Measurements from ENCODE around the gene SLCO3A1.
A peak's percentile ranks its signal among the peaks of the same experiment; 100 is the strongest.

Gene SLCO3A1

DNA sequence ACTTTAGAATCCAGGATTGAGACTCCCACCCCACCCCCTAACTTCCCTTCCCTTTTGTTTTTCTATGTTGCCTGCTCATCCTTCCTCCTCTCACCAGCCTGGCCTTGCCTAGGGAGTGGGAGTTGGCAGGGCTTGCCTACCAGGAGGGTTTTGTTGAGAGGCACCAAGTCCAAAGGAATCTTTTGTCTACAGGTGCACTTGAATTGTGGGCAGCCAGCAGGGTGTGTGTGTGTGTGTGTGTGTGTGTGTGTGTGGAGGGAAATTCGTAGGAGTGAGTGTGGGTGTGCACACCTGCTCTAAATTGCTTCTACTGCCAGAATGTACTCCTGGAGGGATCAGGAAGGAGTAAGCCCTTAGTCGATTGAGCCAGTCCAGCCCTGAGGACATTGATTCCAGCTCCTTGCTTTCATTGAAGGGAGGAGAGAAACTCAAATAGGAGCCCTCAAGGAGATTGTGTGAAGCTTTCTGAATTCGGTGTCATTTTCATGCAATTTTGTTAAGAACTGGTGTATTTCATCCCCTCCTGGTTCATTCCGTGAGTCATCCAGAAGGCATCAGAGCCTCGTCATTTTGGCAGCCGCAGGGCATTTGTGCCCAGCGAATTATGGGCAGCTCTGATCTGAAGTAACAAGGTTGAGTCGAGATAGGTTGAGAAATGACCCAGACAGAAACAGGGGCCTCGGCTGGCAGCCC is 112.1 kb downstream of the SLCO3A1 start:
- Mint-ChIP-seq H3K27me3 (no peaks in the 10 kb centered on the region), H3K27ac (no peak overlapping the region), H3K9me3 (peaks cover 4% of the 10 kb centered on the region), H3K4me1 (no peaks in the 10 kb centered on the region), H3K4me3 (no peak overlapping the region), H3K36me3 (no peaks in the 10 kb centered on the region)
- no peak for ATAC-seq

DNA sequence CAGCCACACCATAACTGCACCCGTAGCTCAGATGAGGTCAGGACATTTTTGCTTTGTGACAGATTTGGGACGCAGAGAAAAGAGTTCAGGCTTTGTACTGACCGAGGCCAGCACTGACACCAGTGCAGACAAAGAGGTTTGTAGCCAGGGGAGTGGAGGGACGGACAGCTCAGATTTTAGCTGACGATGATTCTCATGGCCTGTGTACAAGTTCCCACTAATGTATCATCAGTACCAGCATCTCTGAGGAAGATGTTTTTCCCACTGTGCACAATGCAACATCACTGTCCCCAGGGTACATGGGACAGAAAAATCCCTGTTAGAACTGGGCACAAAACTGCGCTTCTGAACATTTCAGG is 112.7 kb downstream of the SLCO3A1 start:
- Mint-ChIP-seq H3K4me3 (no peak overlapping the region), H3K9me3 (peaks cover 4% of the 10 kb centered on the region), H3K4me1 (no peaks in the 10 kb centered on the region), H3K36me3 (no peaks in the 10 kb centered on the region), H3K27me3 (no peaks in the 10 kb centered on the region), H3K27ac (no peak overlapping the region)
- no peak for ATAC-seq

GRCh38 chr15:91967935-91968606 is 114.6 kb downstream of the SLCO3A1 start:
- Mint-ChIP-seq H3K4me3 (no peak overlapping the region), H3K27ac (no peak overlapping the region), H3K36me3 (no peaks in the 10 kb centered on the region), H3K4me1 (no peaks in the 10 kb centered on the region), H3K9me3 (peaks cover 2% of the 10 kb centered on the region), H3K27me3 (no peaks in the 10 kb centered on the region)
- ATAC-seq: no peak

DNA sequence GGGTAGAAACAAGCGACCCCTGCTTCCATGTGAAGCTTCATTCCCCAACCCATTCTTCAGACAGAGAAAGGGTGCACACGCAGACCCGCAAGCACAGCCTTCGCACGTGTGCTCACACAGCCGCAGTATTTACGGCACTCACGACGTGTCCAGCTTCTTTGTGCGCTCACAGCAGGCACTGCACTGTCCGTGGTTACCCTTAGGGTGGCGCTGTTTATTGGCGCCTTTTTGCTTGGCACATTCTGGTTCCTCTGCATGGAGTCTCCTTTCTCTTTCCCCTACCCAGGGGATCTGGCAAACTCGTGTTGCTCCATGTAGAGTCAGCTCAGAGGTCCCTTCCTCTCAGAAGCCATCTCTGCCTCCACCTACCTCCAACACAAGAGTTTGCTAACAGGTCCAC is 115.1 kb downstream of the SLCO3A1 start:
- no peak overlapping the region for H3K4me3 Mint-ChIP-seq
- no peaks in the 10 kb centered on the region for H3K27me3 Mint-ChIP-seq
- no peak overlapping the region for H3K27ac Mint-ChIP-seq
- H3K36me3 Mint-ChIP-seq: no peaks in the 10 kb centered on the region
- H3K4me1 Mint-ChIP-seq: no peaks in the 10 kb centered on the region
- peaks cover under 1% of the 10 kb centered on the region for H3K9me3 Mint-ChIP-seq
- no peak for ATAC-seq

GRCh38 chr15:91970142-91970541 is 116.6 kb downstream of the SLCO3A1 start:
- no peak overlapping the region for H3K4me3 Mint-ChIP-seq
- ATAC-seq: no peak
- H3K36me3 Mint-ChIP-seq: no peaks in the 10 kb centered on the region
- no peak overlapping the region for H3K27ac Mint-ChIP-seq
- no peaks in the 10 kb centered on the region for H3K27me3 Mint-ChIP-seq
- H3K4me1 Mint-ChIP-seq: no peaks in the 10 kb centered on the region
- H3K9me3 Mint-ChIP-seq: no peaks in the 10 kb centered on the region

DNA sequence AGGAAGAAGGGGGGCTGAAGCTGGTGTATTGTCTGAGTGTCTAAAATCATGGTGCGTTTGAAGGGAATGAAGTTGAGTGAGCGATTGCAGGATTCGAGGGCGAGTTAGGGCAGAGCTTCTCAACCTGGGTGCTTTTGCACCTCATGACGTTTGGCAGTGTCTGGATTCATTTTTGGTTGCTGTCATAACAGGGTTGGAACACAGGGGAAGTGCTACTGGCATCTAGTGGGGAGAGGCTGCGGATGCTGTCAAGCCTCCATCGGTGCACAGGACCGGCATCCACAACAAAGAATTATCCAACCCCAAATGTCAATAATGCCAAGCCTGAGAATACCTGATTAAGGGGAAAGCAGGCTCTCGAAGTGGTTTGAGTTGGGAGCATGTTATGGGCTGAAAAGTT is 120.0 kb downstream of the SLCO3A1 start:
- H3K4me3 Mint-ChIP-seq: no peak overlapping the region
- H3K4me1 Mint-ChIP-seq: no peaks in the 10 kb centered on the region
- ATAC-seq: no peak
- no peak overlapping the region for H3K27ac Mint-ChIP-seq
- no peaks in the 10 kb centered on the region for H3K27me3 Mint-ChIP-seq
- no peaks in the 10 kb centered on the region for H3K36me3 Mint-ChIP-seq
- H3K9me3 Mint-ChIP-seq: no peaks in the 10 kb centered on the region

DNA sequence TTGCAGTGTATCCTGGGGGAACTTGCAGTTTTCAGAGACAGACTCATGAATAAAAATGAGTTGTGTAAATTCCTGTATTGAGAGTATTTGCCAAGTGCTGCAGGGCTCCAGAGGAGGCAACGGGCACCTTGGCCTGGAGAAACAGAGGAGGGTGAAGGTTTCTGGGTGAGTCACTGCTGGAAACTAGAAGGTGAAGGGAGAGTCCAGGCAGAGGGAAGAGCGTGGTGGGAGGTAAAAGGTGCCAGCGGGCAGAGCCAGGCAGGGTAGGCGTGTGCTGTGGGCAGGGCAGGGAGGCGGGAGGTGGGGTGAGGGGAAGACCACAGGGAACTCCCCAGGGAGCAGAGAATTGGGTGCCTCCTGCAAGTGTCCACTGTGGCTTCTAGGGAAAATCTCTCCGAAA is 120.8 kb downstream of the SLCO3A1 start:
- no peak overlapping the region for H3K4me3 Mint-ChIP-seq
- no peak for ATAC-seq

GRCh38 chr15:91975241-91975978 is 121.9 kb downstream of the SLCO3A1 start:
- Mint-ChIP-seq H3K27me3 (no peaks in the 10 kb centered on the region), H3K9me3 (no peaks in the 10 kb centered on the region), H3K4me1 (no peaks in the 10 kb centered on the region), H3K4me3 (no peak overlapping the region), H3K36me3 (no peaks in the 10 kb centered on the region), H3K27ac (no peak overlapping the region)
- peak; percentile 38 for ATAC-seq

More for the DNA sequence above, 120.8 kb downstream of the SLCO3A1 start:
- H3K4me1 Mint-ChIP-seq: no peaks in the 10 kb centered on the region
- H3K36me3 Mint-ChIP-seq: no peaks in the 10 kb centered on the region
- H3K27ac Mint-ChIP-seq: no peak overlapping the region
- H3K27me3 Mint-ChIP-seq: no peaks in the 10 kb centered on the region
- no peaks in the 10 kb centered on the region for H3K9me3 Mint-ChIP-seq

DNA sequence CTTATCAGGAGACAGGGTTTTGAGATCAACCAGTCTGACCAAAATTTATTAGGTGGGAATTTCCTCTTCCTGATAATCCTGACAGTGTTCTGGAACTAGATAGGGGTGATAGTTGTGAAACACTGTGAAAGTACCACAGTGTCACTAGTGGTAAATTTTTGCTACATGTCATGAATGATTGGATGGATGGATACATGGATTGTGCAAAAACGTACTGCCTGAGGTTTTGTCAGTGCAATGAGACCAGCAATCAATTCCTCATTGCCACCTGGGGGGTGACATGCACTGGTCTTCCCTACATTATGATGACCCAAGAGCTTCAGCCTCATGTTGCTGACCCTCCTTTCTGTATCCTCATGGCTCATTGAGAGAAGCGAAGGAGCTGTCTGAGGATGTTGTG is 123.5 kb downstream of the SLCO3A1 start:
- Mint-ChIP-seq H3K4me1 (no peaks in the 10 kb centered on the region), H3K9me3 (no peaks in the 10 kb centered on the region), H3K27me3 (no peaks in the 10 kb centered on the region), H3K27ac (no peak overlapping the region), H3K36me3 (no peaks in the 10 kb centered on the region), H3K4me3 (no peak overlapping the region)
- ATAC-seq: no peak

DNA sequence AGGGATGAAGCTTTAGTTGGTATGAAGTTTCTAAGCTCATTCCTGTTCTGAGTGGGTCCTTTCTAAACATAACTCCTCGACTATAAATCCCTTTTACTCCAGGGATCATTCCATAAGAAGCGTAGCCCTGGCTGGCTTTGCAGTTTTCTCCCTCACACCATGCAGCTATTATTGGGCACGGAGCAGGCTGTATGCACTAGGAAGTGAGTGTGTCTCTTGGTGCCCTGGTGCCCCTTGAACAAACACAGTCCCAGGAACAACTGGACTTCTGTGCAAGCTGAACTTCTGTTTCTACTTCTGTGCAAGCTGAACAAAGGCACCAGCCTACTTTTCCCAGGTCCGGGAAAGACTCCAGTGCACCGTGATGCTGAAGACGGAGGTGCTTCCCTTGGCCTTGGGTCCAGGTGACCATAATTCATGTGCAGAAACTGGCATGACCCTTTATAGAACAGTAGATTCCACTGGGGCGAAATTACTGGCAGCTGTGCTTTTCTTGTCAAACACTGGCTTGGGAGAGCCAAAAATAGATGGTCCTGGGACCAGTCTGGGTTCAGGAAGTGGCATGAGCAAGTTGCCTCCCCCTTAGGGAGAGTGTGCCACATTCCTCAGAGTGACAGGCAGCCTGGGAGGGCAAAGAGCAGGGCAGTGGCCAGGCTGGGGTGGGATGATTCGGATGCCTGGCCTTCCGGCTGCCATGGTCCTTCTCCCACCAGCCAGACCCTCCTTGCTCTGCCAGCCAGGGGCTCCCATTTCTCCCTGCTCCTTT is 127.2 kb downstream of the SLCO3A1 start:
- Mint-ChIP-seq H3K27ac (no peak overlapping the region), H3K4me3 (no peak overlapping the region), H3K36me3 (no peaks in the 10 kb centered on the region), H3K27me3 (peaks cover 3% of the 10 kb centered on the region), H3K9me3 (no peaks in the 10 kb centered on the region), H3K4me1 (no peaks in the 10 kb centered on the region)
- ATAC-seq: no peak

GRCh38 chr15:91981821-91982800 is 128.6 kb downstream of the SLCO3A1 start:
- Mint-ChIP-seq H3K4me1 (no peaks in the 10 kb centered on the region), H3K4me3 (no peak overlapping the region), H3K27me3 (peaks cover 7% of the 10 kb centered on the region), H3K36me3 (no peaks in the 10 kb centered on the region), H3K9me3 (no peaks in the 10 kb centered on the region), H3K27ac (no peak overlapping the region)
- no peak for ATAC-seq

- Mint-ChIP-seq H3K36me3 (no peaks in the 10 kb centered on the region), H3K4me3 (no peak overlapping the region), H3K27ac (no peak overlapping the region), H3K9me3 (no peaks in the 10 kb centered on the region), H3K4me1 (no peaks in the 10 kb centered on the region), H3K27me3 (peaks cover 7% of the 10 kb centered on the region)
- no peak for ATAC-seq
These were observed 130.3 kb downstream of the SLCO3A1 start for GRCh38 chr15:91983729-91984340.

- Mint-ChIP-seq H3K27me3 (peaks cover 7% of the 10 kb centered on the region), H3K9me3 (no peaks in the 10 kb centered on the region), H3K36me3 (no peaks in the 10 kb centered on the region), H3K4me3 (no peak overlapping the region), H3K27ac (no peak overlapping the region), H3K4me1 (no peaks in the 10 kb centered on the region)
- ATAC-seq: no peak
These were observed 131.8 kb downstream of the SLCO3A1 start for GRCh38 chr15:91985297-91985696.

- no peak for ATAC-seq
- Mint-ChIP-seq H3K9me3 (no peaks in the 10 kb centered on the region), H3K27ac (no peak overlapping the region), H3K36me3 (no peaks in the 10 kb centered on the region), H3K4me1 (no peaks in the 10 kb centered on the region), H3K27me3 (peaks cover 7% of the 10 kb centered on the region), H3K4me3 (no peak overlapping the region)
These were observed 134.6 kb downstream of the SLCO3A1 start for GRCh38 chr15:91988071-91988470.

Data from stimulated activated memory B cell treated with anti-CD40 and anti-IgM and Interleukin-4, amounts not matched to agents 10 μg/mL and 1 μg/mL and 100 μg/mL, for 72 hours (primary cell).